Activated CD8-positive, alpha-beta T cell treated with anti-CD3 and anti-CD28 coated beads, Interleukin-2, amount 10 ng/mL, durations not matched to agents 7 days and 5 days (primary cell): ENCODE results near the gene NOS1AP. TPM values are rescaled to one million over a fixed set of nuclear protein-coding genes. Genes with fewer than 3 reads are reported as not detected.
A peak's percentile ranks its signal among the peaks of the same experiment; 100 is the strongest.

Source experiments
- ATAC-seq: fragments of 150-1000 bp; cut with Tn5 transposase; one replicate; pipeline ENCODE4 v1.10.0; 2021; ENCODE audit warnings: moderate library complexity
- CTCF ChIA-PET: fragments of 350-600 bp; sonication (Branson Sonifier 250); formaldehyde crosslinking; loops from one replicate; lab custom pipeline; 2021; ENCODE audit warnings: antibody characterized with exemption; lab: Charles Lee
- POLR2A ChIA-PET: fragments of 350-600 bp; sonication (Branson Sonifier 250); formaldehyde crosslinking; loops from one replicate; lab custom pipeline; 2021; ENCODE audit warnings: antibody characterized with exemption; lab: Charles Lee
- DNase-seq: peaks from one replicate; pipeline ENCODE4 v3.0.0-alpha.2; 2020
- H3K27ac Mint-ChIP-seq: one replicate; pipeline ENCODE4 v1.8.0; 2021; ENCODE audit warnings: mild to moderate bottlenecking, mixed read lengths
- H3K27me3 Mint-ChIP-seq: one replicate; pipeline ENCODE4 v1.8.0; 2021; ENCODE audit warnings: low read depth, mixed read lengths
- H3K36me3 Mint-ChIP-seq: one replicate; pipeline ENCODE4 v1.8.0; 2021; ENCODE audit warnings: low read depth, mixed read lengths
- H3K4me1 Mint-ChIP-seq: one replicate; pipeline ENCODE4 v1.8.0; 2021; ENCODE audit warnings: low read depth, mixed read lengths
- H3K4me3 Mint-ChIP-seq: one replicate; pipeline ENCODE4 v1.8.0; 2021; ENCODE audit warnings: mild to moderate bottlenecking, mixed read lengths
- H3K9me3 Mint-ChIP-seq: one replicate; pipeline ENCODE4 v1.8.0; 2022; ENCODE audit warnings: mixed read lengths; ENCODE audit not compliant: insufficient read depth
- total RNA-seq, 2 experiments: library from RNA; stranded (reverse); gene quantifications; one replicate each; pipeline ENCODE4 v1.2.3, GENCODE V29; 2021

The NOS1AP gene
- not detected for total RNA-seq

DNA sequence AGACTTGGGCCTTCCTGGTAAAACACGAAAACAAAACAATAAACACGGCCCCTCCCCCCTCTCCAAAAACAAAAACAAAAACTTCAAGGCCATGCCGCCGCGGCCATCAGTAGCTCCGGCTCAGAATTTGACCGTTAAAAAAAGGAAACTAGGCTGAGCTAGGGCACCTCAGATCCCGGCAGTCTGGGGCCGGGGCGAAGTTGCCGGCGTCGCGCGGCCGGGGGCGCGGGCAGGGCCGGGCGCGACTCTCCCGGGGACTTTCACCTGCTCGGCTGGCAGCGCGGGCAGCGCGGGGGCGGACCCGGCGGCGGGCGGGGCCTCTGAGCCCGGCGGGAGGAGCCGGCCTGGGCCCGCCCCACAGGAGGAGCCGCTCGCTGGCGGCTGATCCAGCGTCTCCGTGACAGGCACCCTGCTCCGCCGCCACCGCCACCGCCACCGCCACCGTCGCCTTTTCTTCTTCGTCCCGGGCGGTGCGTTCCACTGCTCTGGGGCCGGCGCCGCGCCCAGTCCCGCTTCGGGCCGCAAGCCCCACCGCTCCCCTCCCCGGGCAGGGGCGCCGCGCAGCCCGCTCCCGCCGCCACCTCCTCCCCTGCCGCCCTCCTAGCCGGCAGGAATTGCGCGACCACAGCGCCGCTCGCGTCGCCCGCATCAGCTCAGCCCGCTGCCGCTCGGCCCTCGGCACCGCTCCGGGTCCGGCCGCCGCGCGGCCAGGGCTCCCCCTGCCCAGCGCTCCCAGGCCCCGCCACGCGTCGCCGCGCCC is at the start of gene NOS1AP:
Gene NOS1AP, plus strand, starts transcription at position 358 of the 760 bp plus-strand sequence. CDS start 487 bp downstream, outside the sequence.
- POLR2A ChIA-PET: no interaction called here
- peak; percentile 82 for DNase-seq
- peak; percentile 100 for ATAC-seq
- no peak within 1 kb of the TSS for H3K27ac Mint-ChIP-seq
- H3K4me1 Mint-ChIP-seq: peaks cover 13% of the 10 kb centered on the region
- peak within 1 kb of the TSS; percentile 75 for H3K4me3 Mint-ChIP-seq
- peaks cover 60% of the 10 kb centered on the region for H3K27me3 Mint-ChIP-seq
- CTCF ChIA-PET: interaction anchor here (1.9 kb wide), 1 partner anchor 13 kb away, joined by 6 read pairs; no protein-coding TSS in a partner anchor
- no peaks in the 10 kb centered on the region for H3K9me3 Mint-ChIP-seq
- no peaks in the 10 kb centered on the region for H3K36me3 Mint-ChIP-seq

DNA sequence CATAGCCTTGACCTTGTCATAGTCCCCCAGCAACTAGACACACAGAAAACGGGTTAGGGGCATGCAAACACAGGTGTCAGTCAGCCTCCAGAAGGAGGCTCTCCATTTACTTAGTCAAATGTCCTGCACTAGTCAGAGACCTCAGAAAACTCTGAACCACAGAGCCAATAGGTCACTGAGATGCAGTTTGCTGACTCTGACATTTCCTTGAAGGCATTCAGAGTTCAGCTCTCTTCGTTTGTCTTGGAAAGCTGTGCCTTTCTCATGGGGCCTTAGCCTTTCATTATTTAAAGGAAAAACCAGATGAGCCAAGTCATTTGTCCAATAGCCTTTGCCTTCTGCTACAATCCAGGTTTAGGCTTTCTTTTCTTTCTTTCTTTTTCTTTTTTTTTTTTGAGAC is 49.3 kb upstream of the NOS1AP start:
- Mint-ChIP-seq H3K4me1 (peaks cover 11% of the 10 kb centered on the region), H3K27ac (no peak overlapping the region), H3K27me3 (peaks cover 24% of the 10 kb centered on the region), H3K9me3 (no peaks in the 10 kb centered on the region), H3K36me3 (no peaks in the 10 kb centered on the region), H3K4me3 (no peak overlapping the region)
- ChIA-PET POLR2A (no interaction called here), CTCF (no interaction called here)
- ATAC-seq (no peak), DNase-seq (no peak)

DNA sequence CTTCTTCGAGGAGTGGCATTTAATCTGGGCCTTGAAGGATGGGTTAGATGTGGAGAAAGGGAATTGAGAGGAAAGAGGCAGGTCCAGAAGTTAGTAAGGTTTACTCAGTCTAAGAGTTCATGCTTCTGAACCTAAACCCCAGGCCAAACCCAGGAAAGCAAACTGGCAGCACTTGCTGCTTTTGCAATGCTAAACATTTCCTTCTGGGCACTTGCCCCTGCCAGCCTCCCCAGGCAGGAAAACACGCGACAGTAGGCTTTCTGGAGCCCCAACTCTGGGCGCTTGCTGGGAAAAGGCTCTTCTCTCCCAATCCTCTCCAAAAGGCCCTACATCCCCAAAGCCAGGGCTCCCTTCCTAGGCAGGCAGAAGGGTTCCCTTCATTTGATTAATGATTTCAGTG is 48.4 kb upstream of the NOS1AP start:
- POLR2A ChIA-PET: no interaction called here
- Mint-ChIP-seq H3K4me1 (peaks cover 11% of the 10 kb centered on the region), H3K4me3 (no peak overlapping the region), H3K27ac (no peak overlapping the region), H3K27me3 (peaks cover 29% of the 10 kb centered on the region), H3K36me3 (no peaks in the 10 kb centered on the region), H3K9me3 (no peaks in the 10 kb centered on the region)
- DNase-seq (no peak), ATAC-seq (no peak)
- CTCF ChIA-PET: interaction anchor here (1.1 kb wide), 1 partner anchor 13 kb away, joined by 3 read pairs; no protein-coding TSS in a partner anchor

DNA sequence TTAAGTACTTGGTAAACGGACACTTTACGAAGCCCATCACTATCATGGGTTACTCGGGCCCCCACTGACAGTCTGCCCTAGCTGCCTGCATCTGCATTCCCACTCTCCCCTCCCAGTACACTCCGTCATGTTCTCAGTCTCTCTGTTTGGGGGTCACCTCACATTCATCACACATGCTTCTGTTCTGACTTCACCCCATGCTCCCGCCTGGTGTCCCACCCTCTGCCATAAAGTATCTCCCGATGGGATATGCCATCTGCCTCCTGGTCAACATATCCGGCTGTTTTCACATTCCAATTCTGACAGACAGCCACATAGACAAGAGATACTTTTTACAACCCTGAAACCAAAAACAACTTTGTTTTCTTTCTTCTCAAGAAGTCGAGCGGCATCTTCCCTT is 46.9 kb upstream of the NOS1AP start:
- Mint-ChIP-seq H3K36me3 (no peaks in the 10 kb centered on the region), H3K4me1 (peaks cover 11% of the 10 kb centered on the region), H3K4me3 (peak overlapping the region; percentile 80), H3K9me3 (no peaks in the 10 kb centered on the region), H3K27me3 (peaks cover 40% of the 10 kb centered on the region), H3K27ac (no peak overlapping the region)
- DNase-seq: no peak
- no peak for ATAC-seq
- POLR2A ChIA-PET: no interaction called here
- CTCF ChIA-PET: no interaction called here

DNA sequence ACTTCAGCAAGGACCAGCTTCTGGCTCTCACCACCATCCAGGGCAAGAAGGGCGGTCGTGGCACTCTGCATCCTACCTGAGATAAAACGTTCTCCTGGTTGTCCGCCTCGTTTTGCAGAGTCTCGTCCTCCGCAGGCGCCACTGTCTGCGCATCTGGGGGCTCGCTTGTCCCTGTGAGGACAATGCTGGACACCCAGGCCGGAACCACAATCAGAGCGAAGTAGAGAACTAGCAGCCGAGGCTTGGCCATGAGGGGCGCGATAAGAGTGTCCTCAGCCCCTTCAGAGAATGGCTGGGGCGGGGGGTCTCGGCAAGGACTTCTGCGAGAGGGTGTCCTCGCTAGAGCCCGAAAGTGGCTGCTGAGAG is 46.3 kb upstream of the NOS1AP start:
- H3K27ac Mint-ChIP-seq: no peak overlapping the region
- no peak for DNase-seq
- CTCF ChIA-PET: interaction anchor here (1.0 to 2.7 kb wide), 7 partner anchors 11 to 232 kb away, joined by 3 to 23 read pairs (median 4); no protein-coding TSS in a partner anchor
- no peaks in the 10 kb centered on the region for H3K36me3 Mint-ChIP-seq
- ATAC-seq: no peak
- peaks cover 44% of the 10 kb centered on the region for H3K27me3 Mint-ChIP-seq
- POLR2A ChIA-PET: interaction anchor here (1.2 kb wide), 1 partner anchor 100 kb away, joined by 3 read pairs; no protein-coding TSS in a partner anchor
- peaks cover 11% of the 10 kb centered on the region for H3K4me1 Mint-ChIP-seq
- no peaks in the 10 kb centered on the region for H3K9me3 Mint-ChIP-seq
- peak overlapping the region; percentile 80 for H3K4me3 Mint-ChIP-seq

DNA sequence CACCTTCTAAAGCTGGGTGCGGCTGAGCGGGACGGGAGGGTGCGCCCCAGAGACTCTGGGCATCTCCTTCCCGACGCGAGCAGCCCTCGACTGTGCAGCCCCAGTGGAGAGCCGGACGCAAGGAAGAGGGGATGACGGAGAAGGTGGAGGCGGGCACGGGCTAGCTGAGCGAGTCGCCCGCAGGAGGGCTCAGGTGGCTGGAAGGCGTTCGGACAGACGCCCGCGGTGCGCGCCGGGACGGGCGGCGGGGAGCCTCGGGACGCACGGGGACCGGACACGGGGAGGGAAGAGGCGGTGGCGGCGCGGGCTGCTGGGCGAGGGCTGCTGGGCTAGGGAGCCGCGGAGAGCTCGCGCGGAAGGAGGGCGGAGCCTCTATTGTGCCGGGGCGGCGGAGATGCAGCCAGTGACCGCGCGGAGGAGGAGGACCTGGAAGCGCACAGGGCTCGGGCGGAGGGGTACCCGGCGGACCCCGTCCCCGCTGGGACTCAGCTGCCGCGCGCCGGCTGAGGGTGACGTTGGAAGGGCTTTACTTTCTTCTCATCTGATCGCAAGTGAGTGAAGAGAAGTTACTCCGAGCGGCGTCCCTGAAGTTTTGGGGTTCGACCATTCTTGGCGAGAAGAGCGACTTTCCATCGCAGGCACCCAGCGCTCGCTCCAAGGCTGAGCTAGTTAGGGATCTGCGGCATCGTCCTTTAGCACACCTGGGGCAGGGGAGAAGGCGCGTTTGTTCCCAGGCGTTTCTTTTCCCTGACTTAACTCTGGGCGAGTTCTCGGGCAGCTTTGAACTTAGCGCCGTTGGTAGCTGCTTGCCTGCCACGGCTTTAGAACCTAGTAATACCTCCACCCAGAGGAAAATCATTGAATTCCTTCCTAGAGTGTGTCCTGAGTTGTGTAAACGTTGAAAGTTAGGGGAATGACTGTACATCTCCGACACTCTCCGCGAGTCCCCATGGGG is 45.7 kb upstream of the NOS1AP start, which contains the start of gene OLFML2B:
Gene OLFML2B, minus strand, starts transcription at position 323 of the 955 bp plus-strand sequence. CDS start 439 bp downstream, outside the sequence.
- H3K4me1 Mint-ChIP-seq: peaks cover 11% of the 10 kb centered on the region
- CTCF ChIA-PET: interaction anchor here (0.9 to 2.7 kb wide), 12 partner anchors 10 to 232 kb away, joined by 3 to 23 read pairs (median 4); no protein-coding TSS in a partner anchor
- H3K4me3 Mint-ChIP-seq: peak within 1 kb of the TSS; percentile 80
- H3K27me3 Mint-ChIP-seq: peaks cover 46% of the 10 kb centered on the region
- DNase-seq: peak; percentile 62
- H3K27ac Mint-ChIP-seq: no peak within 1 kb of the TSS
- POLR2A ChIA-PET: interaction anchor here (0.5 to 1.2 kb wide), 2 partner anchors 101 to 174 kb away, joined by 3 read pairs; no protein-coding TSS in a partner anchor
- no peaks in the 10 kb centered on the region for H3K9me3 Mint-ChIP-seq
- H3K36me3 Mint-ChIP-seq: no peaks in the 10 kb centered on the region
- ATAC-seq: peak; percentile 97

DNA sequence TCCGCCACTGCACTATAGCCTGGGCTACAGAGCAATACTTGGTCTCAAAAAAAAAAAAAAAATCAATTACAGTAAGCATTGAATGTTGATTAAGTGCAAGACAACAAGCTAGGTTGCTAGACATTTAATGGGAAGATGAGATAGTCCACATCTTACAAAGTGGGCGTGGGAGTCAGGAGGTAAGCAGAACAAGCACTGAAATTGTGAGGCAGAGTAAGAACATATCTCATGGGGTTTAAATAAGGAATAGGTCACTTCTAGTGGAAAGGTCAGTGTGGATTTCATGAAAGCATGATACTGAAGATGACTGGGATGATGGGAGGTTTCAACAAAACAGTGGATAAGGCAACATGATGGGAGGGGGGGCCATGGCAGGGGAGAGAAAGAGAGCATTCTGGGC is 44.0 kb upstream of the NOS1AP start:
- ChIA-PET CTCF (interaction anchor here (2.7 kb wide), 1 partner anchor 233 kb away, joined by 23 read pairs; no protein-coding TSS in a partner anchor), POLR2A (no interaction called here)
- ATAC-seq (no peak), DNase-seq (no peak)
- no peak overlapping the region for H3K27ac Mint-ChIP-seq
- H3K9me3 Mint-ChIP-seq: no peaks in the 10 kb centered on the region
- H3K4me1 Mint-ChIP-seq: peaks cover 11% of the 10 kb centered on the region
- no peaks in the 10 kb centered on the region for H3K36me3 Mint-ChIP-seq
- no peak overlapping the region for H3K4me3 Mint-ChIP-seq
- H3K27me3 Mint-ChIP-seq: peaks cover 51% of the 10 kb centered on the region

DNA sequence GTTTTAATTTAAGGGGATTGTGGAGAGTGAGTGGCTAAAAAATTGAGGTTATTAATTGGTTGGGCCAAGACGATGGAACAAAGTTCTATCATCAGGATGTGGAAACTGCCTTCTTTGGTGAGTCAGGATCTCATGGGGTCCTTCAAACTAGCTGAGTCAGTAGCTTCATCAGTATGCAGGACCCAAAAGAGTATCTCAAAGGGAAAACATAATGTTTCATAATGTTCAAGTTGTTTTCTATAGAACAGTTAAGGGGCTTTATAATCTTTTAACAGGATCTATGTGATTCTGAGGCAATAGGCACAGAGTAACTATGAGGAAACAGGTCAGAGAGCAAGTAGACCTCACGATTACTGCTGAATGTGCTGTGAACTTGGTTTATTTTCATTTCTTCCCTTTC is 42.6 kb upstream of the NOS1AP start:
- ChIA-PET POLR2A (interaction anchor here (0.9 kb wide), 1 partner anchor 30 kb away, joined by 5 read pairs; no protein-coding TSS in a partner anchor), CTCF (interaction anchor here (1.9 kb wide), 1 partner anchor 10 kb away, joined by 5 read pairs; no protein-coding TSS in a partner anchor)
- DNase-seq: no peak
- Mint-ChIP-seq H3K27me3 (peaks cover 55% of the 10 kb centered on the region), H3K4me3 (no peak overlapping the region), H3K27ac (no peak overlapping the region), H3K9me3 (no peaks in the 10 kb centered on the region), H3K36me3 (no peaks in the 10 kb centered on the region), H3K4me1 (peaks cover 11% of the 10 kb centered on the region)
- ATAC-seq: no peak

DNA sequence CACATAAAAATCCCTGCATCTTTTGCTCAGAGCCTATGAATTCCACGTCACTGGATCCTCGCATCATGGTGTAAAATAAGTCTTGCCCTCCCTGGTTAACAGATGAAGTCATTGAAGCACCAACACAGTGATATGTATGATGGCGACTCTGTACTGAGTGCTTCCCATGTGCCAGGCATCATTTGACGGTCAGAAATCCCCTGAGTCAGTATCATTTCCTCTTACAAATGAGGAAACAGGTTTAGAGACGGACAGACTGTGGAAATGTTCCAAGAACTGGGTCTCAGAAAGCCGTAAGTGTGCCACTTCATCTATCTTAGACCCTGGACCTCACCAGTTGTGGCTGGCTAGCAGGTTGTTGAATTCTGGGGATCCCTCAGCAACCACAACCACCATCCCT is 40.8 kb upstream of the NOS1AP start:
- Mint-ChIP-seq H3K4me1 (peaks cover 7% of the 10 kb centered on the region), H3K27ac (no peak overlapping the region), H3K4me3 (no peak overlapping the region), H3K27me3 (peaks cover 48% of the 10 kb centered on the region), H3K36me3 (no peaks in the 10 kb centered on the region), H3K9me3 (no peaks in the 10 kb centered on the region)
- DNase-seq: no peak
- CTCF ChIA-PET: interaction anchor here (1.2 kb wide), 1 partner anchor 236 kb away, joined by 4 read pairs; no protein-coding TSS in a partner anchor
- ATAC-seq: no peak
- POLR2A ChIA-PET: no interaction called here

DNA sequence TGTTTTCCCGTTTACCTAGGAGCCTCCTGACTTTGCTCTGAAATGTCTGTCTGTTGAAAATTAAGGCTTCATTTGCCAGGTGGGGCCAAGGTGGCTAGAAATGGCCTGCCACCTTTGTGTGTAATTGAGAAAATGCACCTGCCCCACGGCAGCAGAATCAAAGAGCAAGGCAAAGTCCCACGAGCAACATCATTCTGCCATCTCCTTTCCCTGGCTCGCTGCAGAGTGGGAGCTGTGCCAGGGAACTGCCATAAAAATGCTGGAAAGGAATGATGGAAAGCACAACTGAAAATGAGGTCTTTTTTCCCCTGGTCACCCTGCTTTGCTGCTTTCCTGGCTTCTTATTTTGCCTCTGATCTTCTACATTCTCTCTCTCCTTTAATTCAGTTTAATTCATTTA is 40.3 kb upstream of the NOS1AP start:
- H3K9me3 Mint-ChIP-seq: no peaks in the 10 kb centered on the region
- no peak overlapping the region for H3K27ac Mint-ChIP-seq
- H3K4me1 Mint-ChIP-seq: peaks cover 4% of the 10 kb centered on the region
- DNase-seq (no peak), ATAC-seq (no peak)
- no peaks in the 10 kb centered on the region for H3K36me3 Mint-ChIP-seq
- POLR2A ChIA-PET: no interaction called here
- no peak overlapping the region for H3K4me3 Mint-ChIP-seq
- CTCF ChIA-PET: no interaction called here
- peaks cover 48% of the 10 kb centered on the region for H3K27me3 Mint-ChIP-seq

DNA sequence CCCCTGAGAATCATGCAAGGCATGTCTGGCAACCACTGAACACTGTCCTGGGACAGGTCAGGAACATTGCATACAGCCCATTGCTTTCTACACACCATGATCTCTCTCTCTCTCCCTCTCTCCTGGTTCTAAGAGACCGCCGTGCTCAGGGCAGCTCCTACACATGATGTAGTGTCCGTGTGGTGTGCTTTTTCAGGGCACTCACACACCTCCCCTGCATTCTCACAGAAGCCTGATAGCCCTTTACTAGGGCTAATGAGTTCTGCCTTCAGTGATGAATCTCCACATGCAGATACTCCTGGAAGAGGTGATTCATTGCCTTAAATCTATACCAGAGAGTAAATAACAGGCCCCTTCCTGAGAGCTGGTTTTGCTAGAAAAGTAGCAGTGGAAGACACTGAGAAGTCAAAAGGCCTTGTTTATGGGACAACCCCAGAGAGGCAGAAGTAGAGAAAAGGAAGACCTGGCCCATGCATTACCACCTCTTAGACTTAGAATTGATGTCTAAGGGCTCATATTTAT is 38.7 kb upstream of the NOS1AP start:
- peaks cover 38% of the 10 kb centered on the region for H3K27me3 Mint-ChIP-seq
- no peak for ATAC-seq
- CTCF ChIA-PET: no interaction called here
- H3K27ac Mint-ChIP-seq: no peak overlapping the region
- no peaks in the 10 kb centered on the region for H3K36me3 Mint-ChIP-seq
- H3K4me3 Mint-ChIP-seq: no peak overlapping the region
- no peaks in the 10 kb centered on the region for H3K9me3 Mint-ChIP-seq
- H3K4me1 Mint-ChIP-seq: peaks cover 4% of the 10 kb centered on the region
- POLR2A ChIA-PET: interaction anchor here (0.6 kb wide), 1 partner anchor 121 kb away, joined by 3 read pairs; no protein-coding TSS in a partner anchor
- no peak for DNase-seq
